Choroid plexus epithelial cell (primary cell): ENCODE results near the gene HINFP.
A peak's percentile ranks its signal among the peaks of the same experiment; 100 is the strongest.

ENCODE experiments used
- DNase-seq: peaks from one replicate; pipeline ENCODE4 v3.0.0-alpha.2; 2010; ENCODE audit warnings: low read depth
- H3K4me3 ChIP-seq: 2 replicates; pipeline ENCODE4 v1.5.1; 2011; ENCODE audit warnings: low read depth, mild to moderate bottlenecking, control low read depth, low read length, moderate library complexity
- TF ChIP-seq, protein P1 (sequence below): conservative IDR thresholded peaks from 2 replicates; pipeline ENCODE4 v1.5.1; 2011; ENCODE audit warnings: low read depth, mild to moderate bottlenecking, control low read depth, inconsistent platforms, low read length, moderate library complexity

The HINFP gene

DNA sequence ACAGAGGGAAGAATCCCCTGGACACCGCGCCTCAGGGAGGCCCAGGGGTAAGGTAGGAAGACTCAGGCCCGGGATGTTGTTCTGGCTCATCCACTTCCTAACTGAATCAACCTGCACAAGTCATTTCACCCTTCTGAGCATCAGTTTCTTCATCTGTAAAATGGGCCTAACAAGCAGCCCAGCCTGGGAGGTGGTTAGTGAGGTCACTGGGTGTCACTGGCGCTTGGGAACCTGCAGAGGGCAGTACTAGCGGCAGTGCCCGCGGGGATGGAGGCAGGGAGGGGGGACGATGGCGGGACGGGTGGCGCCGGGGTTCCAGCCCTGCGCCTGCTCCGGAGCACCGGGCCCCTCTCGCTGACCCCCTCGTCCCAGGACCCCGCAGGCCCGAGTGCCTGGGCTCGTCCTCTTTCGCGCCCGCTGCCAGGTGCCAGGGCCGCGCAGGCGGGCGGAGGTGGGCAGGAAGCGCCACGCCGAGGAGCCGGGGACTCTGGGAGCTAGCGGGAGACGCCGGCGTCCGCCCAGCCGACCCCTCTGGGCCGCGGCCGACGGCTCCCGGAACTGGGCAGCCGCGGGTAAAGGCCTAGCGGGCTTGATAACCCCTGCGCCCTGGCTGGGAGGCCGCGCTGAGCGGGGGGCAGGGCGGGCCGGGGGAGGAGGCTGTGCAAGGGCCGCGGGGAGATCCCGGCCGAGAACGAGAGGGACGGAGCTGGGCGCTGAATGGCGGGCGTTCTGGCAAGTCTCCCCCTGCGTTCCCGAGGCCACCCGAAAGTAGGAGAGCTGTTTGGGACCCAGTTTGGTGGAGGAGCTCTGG lies 47.3 kb downstream of the HINFP start, which contains the start of gene NLRX1:
Gene NLRX1 (plus strand): TSS at position 255 of the 811 bp plus-strand sequence. CDS start 2,679 bp downstream, outside the sequence.
- peak within 1 kb of the TSS; percentile 71 for H3K4me3 ChIP-seq
- DNase-seq = peak; percentile 83
- TF ChIP-seq, protein P1, sequence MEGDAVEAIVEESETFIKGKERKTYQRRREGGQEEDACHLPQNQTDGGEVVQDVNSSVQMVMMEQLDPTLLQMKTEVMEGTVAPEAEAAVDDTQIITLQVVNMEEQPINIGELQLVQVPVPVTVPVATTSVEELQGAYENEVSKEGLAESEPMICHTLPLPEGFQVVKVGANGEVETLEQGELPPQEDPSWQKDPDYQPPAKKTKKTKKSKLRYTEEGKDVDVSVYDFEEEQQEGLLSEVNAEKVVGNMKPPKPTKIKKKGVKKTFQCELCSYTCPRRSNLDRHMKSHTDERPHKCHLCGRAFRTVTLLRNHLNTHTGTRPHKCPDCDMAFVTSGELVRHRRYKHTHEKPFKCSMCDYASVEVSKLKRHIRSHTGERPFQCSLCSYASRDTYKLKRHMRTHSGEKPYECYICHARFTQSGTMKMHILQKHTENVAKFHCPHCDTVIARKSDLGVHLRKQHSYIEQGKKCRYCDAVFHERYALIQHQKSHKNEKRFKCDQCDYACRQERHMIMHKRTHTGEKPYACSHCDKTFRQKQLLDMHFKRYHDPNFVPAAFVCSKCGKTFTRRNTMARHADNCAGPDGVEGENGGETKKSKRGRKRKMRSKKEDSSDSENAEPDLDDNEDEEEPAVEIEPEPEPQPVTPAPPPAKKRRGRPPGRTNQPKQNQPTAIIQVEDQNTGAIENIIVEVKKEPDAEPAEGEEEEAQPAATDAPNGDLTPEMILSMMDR = peak; percentile 80

DNA sequence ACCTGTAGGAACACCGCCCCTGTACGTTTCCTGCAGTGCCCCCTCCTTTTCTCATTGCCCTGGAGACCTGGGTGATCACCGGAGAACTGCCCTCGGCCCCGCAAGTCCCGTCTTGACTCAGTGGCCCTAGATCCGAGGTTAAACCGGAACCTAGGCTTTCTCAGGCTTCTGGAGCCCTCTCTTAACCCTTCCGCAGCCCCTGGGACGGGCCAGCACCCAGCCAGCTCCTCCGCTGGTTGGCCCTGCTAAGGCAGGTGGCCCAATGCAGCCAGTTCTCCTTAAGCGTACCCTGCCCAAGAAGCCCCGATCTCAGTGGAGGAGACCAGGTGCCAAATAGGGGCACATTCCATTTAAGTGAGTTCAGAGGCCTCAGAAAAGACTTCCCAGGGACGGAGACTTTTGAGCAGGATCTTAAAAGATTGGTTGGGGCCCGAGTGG lies 47.9 kb downstream of the HINFP start:
- peak; percentile 39 for DNase-seq
- TF ChIP-seq, protein P1 = no peak
- peak overlapping the region; percentile 71 for H3K4me3 ChIP-seq

DNA sequence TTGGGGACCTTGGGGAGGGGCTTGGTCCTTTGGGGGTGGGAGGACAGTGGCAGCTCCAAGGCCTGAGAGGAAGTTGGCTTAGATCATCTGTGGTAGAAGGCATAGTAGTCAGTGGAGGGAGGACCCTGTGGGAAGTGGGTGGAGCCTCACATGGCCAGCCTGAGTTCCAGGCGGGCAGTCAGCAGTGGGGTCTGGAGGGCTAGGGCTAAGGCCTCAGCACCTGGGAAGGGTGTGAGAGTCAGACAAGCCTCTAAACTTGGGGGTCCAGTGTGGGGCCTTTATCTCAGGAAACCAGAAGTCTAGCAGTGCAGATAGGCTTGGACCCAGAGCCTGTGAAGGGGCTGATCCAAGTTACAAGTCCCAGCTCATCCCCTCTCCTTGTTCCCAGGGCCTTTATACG lies 51.1 kb downstream of the HINFP start:
- TF ChIP-seq, protein P1 = no peak
- DNase-seq = no peak
- no peak overlapping the region for H3K4me3 ChIP-seq

DNA sequence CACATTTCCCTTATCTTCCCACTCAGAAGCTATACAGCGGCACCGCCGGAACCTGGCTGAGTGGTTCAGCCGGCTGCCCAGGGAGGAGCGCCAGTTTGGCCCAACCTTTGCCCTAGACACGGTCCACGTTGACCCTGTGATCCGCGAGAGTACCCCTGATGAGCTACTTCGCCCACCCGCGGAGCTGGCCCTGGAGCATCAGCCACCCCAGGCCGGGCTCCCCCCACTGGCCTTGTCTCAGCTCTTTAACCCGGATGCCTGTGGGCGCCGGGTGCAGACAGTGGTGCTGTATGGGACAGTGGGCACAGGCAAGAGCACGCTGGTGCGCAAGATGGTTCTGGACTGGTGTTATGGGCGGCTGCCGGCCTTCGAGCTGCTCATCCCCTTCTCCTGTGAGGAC lies 52.1 kb downstream of the HINFP start:
- TF ChIP-seq, protein P1 = no peak
- H3K4me3 ChIP-seq = no peak overlapping the region
- DNase-seq = no peak

DNA sequence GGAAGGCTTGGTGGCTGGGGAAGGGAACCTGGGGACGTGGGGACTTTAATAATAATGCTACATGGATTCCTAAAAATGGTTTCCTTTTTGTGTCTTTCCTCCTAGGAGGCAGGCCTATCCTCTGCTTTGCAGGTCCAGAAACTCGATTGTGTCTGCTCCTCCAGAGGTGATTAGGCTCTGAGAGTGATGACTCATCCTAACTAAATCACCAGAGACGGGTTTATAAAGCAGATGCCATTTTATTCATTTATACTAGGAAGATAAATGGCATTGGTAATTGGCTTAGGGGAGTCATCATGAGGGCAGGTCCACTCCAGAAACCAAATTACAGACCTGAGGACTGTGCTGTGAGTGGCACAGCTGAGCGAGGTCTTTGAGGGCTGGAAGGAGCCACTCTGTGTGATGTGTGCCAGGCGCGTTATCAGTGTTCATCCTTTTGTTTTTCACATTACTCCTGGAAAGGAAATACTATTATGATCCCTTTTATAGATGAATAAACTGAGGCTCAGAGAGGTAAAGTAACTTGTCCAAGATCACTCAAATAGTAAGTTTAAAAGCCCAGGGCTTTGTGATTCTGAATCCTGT lies 54.2 kb downstream of the HINFP start:
- no peak overlapping the region for H3K4me3 ChIP-seq
- DNase-seq = peak; percentile 35
- TF ChIP-seq, protein P1 = no peak

DNA sequence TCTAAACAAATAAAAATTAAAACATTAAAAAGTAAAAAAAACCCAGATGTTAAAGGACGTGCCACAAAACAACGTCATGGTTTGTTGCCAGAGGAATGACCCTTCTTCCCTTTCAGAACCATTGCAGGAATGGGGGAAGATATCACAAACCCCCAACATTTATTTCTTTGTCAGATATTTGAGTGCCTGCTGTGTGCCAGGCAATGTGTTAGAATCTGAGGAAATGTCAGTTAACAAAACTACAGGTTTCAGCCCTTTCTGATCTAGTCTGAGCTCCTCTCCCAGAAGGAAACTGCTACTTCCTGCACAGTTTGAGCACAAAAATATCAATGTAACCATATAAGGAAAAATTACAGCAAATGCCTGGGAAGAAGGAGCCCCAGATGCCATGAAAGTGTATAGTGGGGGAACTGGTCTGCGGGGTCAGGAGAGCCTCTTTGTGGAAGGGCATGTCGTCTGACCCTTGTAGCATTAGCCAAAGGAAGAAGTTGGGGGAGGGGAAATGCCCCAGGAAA lies 56.8 kb downstream of the HINFP start:
- H3K4me3 ChIP-seq = no peak overlapping the region
- DNase-seq = peak; percentile 21
- TF ChIP-seq, protein P1 = no peak
